HepG2 (cell line): ENCODE results near the gene ROMO1. TPM values are rescaled to one million over a fixed set of nuclear protein-coding genes. Genes with fewer than 3 reads are reported as not detected.

Source experiments
- CREM ChIP-seq, 2 experiments: sonication (generic) in 1 of 2; formaldehyde crosslinking in 1 of 2; IDR thresholded peaks; 2 replicates each; pipeline versions ENCODE4 v1.4.0 to v1.6.1; 2016 to 2020; ENCODE audit warnings: antibody characterized with exemption in 1 of 2, mild to moderate bottlenecking in 1 of 2, missing genetic modification reagents in 1 of 2
- ELF3 ChIP-seq: IDR thresholded peaks from 2 replicates; pipeline ENCODE4 v1.6.1; 2016; ENCODE audit warnings: missing genetic modification reagents, missing compliant biosample characterization
- HDAC2 ChIP-seq: sonication (generic); formaldehyde crosslinking; IDR thresholded peaks from 2 replicates; pipeline ENCODE4 v1.4.0; 2020; ENCODE audit warnings: missing genetic modification reagents
- HINFP ChIP-seq: sonication (generic); formaldehyde crosslinking; IDR thresholded peaks from 2 replicates; pipeline ENCODE4 v1.4.0; 2020; ENCODE audit warnings: low read depth, mild to moderate bottlenecking, missing genetic modification reagents
- HNRNPUL1 ChIP-seq: fragments of 200-400 bp; formaldehyde crosslinking; IDR thresholded peaks from 2 replicates; pipeline ENCODE4 v1.6.1; 2017; ENCODE audit warnings: low read depth, mild to moderate bottlenecking, low read length, moderate library complexity
- PHF20 ChIP-seq: sonication (generic); formaldehyde crosslinking; IDR thresholded peaks from 2 replicates; pipeline ENCODE4 v1.5.0; 2020; ENCODE audit warnings: mild to moderate bottlenecking, missing genetic modification reagents
- POGZ ChIP-seq: sonication (generic); formaldehyde crosslinking; IDR thresholded peaks from 2 replicates; pipeline ENCODE4 v1.4.0; 2020; ENCODE audit warnings: mild to moderate bottlenecking, missing genetic modification reagents
- POLR2A ChIP-seq, 2 experiments: IDR thresholded peaks; 2 replicates each; pipeline ENCODE4 v1.6.1; 2011; ENCODE audit warnings: low read depth in 2 of 2, low read length in 2 of 2, mild to moderate bottlenecking in 1 of 2, moderate library complexity in 1 of 2; ENCODE audit not compliant: insufficient read depth in 1 of 2
- PRDM10 ChIP-seq: sonication (generic); formaldehyde crosslinking; IDR thresholded peaks from 2 replicates; pipeline ENCODE4 v1.4.0; 2020; ENCODE audit warnings: low read depth, missing genetic modification reagents
- PRPF4 ChIP-seq: fragments of 200-400 bp; formaldehyde crosslinking; IDR thresholded peaks from 2 replicates; pipeline ENCODE4 v1.6.1; 2016; ENCODE audit warnings: low read length, low read depth; ENCODE audit not compliant: poor library complexity, severe bottlenecking
- TBX3 ChIP-seq: fragments of 450-650 bp; IDR thresholded peaks from 2 replicates; pipeline ENCODE4 v1.6.1; 2017; ENCODE audit warnings: antibody characterized with exemption, mild to moderate bottlenecking, inconsistent platforms, borderline replicate concordance
- ZFY ChIP-seq: sonication (generic); formaldehyde crosslinking; IDR thresholded peaks from 2 replicates; pipeline ENCODE4 v1.4.0; 2020; ENCODE audit warnings: missing genetic modification reagents
- ZNF501 ChIP-seq: sonication (generic); formaldehyde crosslinking; IDR thresholded peaks from 2 replicates; pipeline ENCODE4 v1.5.1; 2020; ENCODE audit warnings: mild to moderate bottlenecking, moderate library complexity, missing genetic modification reagents
- ZNF83 ChIP-seq: sonication (generic); formaldehyde crosslinking; IDR thresholded peaks from 2 replicates; pipeline ENCODE4 v1.4.0; 2020; ENCODE audit warnings: missing genetic modification reagents, mild to moderate bottlenecking, borderline replicate concordance
- polyA plus RNA-seq, 8 experiments: library from polyadenylated mRNA; depleted of rRNA in 3 of 8; stranded (reverse) in 7 of 8; unstranded in 1 of 8; fragments of >200 nt; fragmentation: Illumina TruSeq in 4 of 8; extraction: Trizol in 4 of 8; gene quantifications; 2 replicates each; pipeline versions ENCODE4 v1.2.1 to v1.2.3, GENCODE V29; 2011 to 2016; ENCODE audit warnings: low read depth in 4 of 8, missing spikeins in 1 of 8, mixed read lengths in 1 of 8; ENCODE audit not compliant: insufficient read depth in 1 of 8
- total RNA-seq, 5 experiments: library from RNA; depleted of rRNA; stranded (reverse); fragments of >200 nt; fragmentation: Illumina TruSeq; extraction: Trizol; gene quantifications; 2 replicates each; pipeline ENCODE4 v1.2.3, GENCODE V29; 2016; ENCODE audit warnings: low read depth in 1 of 5
- TF ChIP-seq, protein P1 (sequence below): fragments of 450-650 bp; IDR thresholded peaks from 2 replicates; pipeline ENCODE4 v1.6.1; 2017; ENCODE audit warnings: mild to moderate bottlenecking
- TF ChIP-seq, protein P2 (sequence below): sonication (generic); formaldehyde crosslinking; IDR thresholded peaks from 2 replicates; pipeline ENCODE4 v1.5.0; 2020; ENCODE audit warnings: mild to moderate bottlenecking, missing genetic modification reagents

Gene ROMO1
- total and polyA plus RNA-seq, 2 of the 13 experiments (the other 11 are each of a cell fraction or from before 2014, with no cell fraction given): 636 to 755 TPM

GRCh38 chr20:35739294-35740163 is 40.3 kb downstream of the ROMO1 start (continued):
- TF ChIP-seq CREM (IDR thresholded peaks at IDR 0.05) (0 out of 2 replicates have a peak, but pooled peaks have one; percentile 19), CREM (CRISPR knock-in tag; IDR thresholded peaks at IDR 0.05) (no peak), POGZ (CRISPR knock-in tag) (peak; percentile 46; the same call in 1 of the 2 replicates), PHF20 (CRISPR knock-in tag) (no peak), ZNF501 (CRISPR knock-in tag) (no peak), POLR2A (IDR thresholded peaks at IDR 0.05; ENCODE audit: insufficient read depth in 1 of 2, low read depth in 2 of 2, low read length in 2 of 2) (peak in 1 of 2 experiments; percentile 65; a peak in 2 of 4 replicates), ZFY (CRISPR knock-in tag) (no peak), PRDM10 (CRISPR knock-in tag) (no peak), HNRNPUL1 (peak; percentile 32; the same call in 1 of the 2 replicates), TBX3 (0 out of 2 replicates have a peak, but pooled peaks have one; percentile 19), ELF3 (CRISPR knock-in tag) (peak; percentile 34; the same call in 1 of the 2 replicates), PRPF4 (peak; percentile 95), ZNF83 (CRISPR knock-in tag) (no peak), HINFP (CRISPR knock-in tag) (no peak), HDAC2 (CRISPR knock-in tag) (0 out of 2 replicates have a peak, but pooled peaks have one; percentile 6)
- TF ChIP-seq, protein P1, sequence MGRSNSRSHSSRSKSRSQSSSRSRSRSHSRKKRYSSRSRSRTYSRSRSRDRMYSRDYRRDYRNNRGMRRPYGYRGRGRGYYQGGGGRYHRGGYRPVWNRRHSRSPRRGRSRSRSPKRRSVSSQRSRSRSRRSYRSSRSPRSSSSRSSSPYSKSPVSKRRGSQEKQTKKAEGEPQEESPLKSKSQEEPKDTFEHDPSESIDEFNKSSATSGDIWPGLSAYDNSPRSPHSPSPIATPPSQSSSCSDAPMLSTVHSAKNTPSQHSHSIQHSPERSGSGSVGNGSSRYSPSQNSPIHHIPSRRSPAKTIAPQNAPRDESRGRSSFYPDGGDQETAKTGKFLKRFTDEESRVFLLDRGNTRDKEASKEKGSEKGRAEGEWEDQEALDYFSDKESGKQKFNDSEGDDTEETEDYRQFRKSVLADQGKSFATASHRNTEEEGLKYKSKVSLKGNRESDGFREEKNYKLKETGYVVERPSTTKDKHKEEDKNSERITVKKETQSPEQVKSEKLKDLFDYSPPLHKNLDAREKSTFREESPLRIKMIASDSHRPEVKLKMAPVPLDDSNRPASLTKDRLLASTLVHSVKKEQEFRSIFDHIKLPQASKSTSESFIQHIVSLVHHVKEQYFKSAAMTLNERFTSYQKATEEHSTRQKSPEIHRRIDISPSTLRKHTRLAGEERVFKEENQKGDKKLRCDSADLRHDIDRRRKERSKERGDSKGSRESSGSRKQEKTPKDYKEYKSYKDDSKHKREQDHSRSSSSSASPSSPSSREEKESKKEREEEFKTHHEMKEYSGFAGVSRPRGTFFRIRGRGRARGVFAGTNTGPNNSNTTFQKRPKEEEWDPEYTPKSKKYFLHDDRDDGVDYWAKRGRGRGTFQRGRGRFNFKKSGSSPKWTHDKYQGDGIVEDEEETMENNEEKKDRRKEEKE: no peak
- TF ChIP-seq, protein P2, sequence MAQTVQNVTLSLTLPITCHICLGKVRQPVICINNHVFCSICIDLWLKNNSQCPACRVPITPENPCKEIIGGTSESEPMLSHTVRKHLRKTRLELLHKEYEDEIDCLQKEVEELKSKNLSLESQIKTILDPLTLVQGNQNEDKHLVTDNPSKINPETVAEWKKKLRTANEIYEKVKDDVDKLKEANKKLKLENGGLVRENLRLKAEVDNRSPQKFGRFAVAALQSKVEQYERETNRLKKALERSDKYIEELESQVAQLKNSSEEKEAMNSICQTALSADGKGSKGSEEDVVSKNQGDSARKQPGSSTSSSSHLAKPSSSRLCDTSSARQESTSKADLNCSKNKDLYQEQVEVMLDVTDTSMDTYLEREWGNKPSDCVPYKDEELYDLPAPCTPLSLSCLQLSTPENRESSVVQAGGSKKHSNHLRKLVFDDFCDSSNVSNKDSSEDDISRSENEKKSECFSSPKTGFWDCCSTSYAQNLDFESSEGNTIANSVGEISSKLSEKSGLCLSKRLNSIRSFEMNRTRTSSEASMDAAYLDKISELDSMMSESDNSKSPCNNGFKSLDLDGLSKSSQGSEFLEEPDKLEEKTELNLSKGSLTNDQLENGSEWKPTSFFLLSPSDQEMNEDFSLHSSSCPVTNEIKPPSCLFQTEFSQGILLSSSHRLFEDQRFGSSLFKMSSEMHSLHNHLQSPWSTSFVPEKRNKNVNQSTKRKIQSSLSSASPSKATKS (CRISPR knock-in tag): no peak
